K562 (cell line): ENCODE measurements around the gene SLC38A8. TPM values are rescaled to one million over a fixed set of nuclear protein-coding genes. Genes with fewer than 3 reads are reported as not detected.
A peak's percentile ranks its signal among the peaks of the same experiment; 100 is the strongest.

ENCODE experiments used
- ATAC-seq: fragments of 200-7000 bp; cut with Tn5 transposase; 3 replicates; pipeline ENCODE4 v1.9.1; 2020; ENCODE audit warnings: moderate library complexity
- BruUV-seq: library from RNA; stranded (reverse); fragments of 400-500 nt; replicated peaks from 2 replicates; lab custom pipeline; 2021; lab: Mats Ljungman, UMichigan
- CTCF ChIA-PET: fragments of 300-600 bp; formaldehyde crosslinking; extraction: SDS; loops from one replicate; lab custom pipeline; 2021; ENCODE audit warnings: low intra/inter-chr PET ratio; lab: Yijun Ruan, JAX
- POLR2A ChIA-PET: fragments of 300-600, 350-650 bp; sonication (Branson Sonifier 250); formaldehyde crosslinking; extraction: SDS; loops from one replicate; lab custom pipeline; 2021; ENCODE audit warnings: antibody characterized with exemption, inconsistent platforms; lab: Yijun Ruan, JAX
- DNase-seq, 4 experiments: peaks; one replicate each; pipeline versions ENCODE4 v3.0.0 to v3.0.0-alpha.2; 2011 to 2018; ENCODE audit warnings: low spot score in 3 of 4, mixed read lengths in 3 of 4; ENCODE audit errors: extremely low read depth in 1 of 4
- FAIRE-seq: peaks from 2 replicates; lab custom pipeline; 2011; peaks lifted over from hg19 to GRCh38; lab: Jason Lieb, UNC
- H2AFZ ChIP-seq: 2 replicates; pipeline ENCODE4 v1.6.0; 2011; ENCODE audit warnings: low read depth, low read length, control low read depth, inconsistent platforms
- H3K27ac ChIP-seq: fragments of 200-600 bp; 3 replicates; pipeline ENCODE4 v1.8.0; 2011; ENCODE audit warnings: low read depth, mild to moderate bottlenecking, control low read depth, inconsistent platforms, low read length, moderate library complexity, mixed read lengths; ENCODE audit errors: extremely low read depth
- H3K27me3 ChIP-seq, 2 experiments: fragments of 300-600 bp in 1 of 2; 2 replicates in 1 of 2; 3 replicates in 1 of 2; pipeline versions ENCODE4 v1.6.0 to v1.8.0; 2011; ENCODE audit warnings: inconsistent platforms in 2 of 2, low read length in 2 of 2, mild to moderate bottlenecking in 1 of 2, mixed read lengths in 1 of 2, moderate library complexity in 1 of 2; ENCODE audit not compliant: control insufficient read depth in 2 of 2, insufficient read depth in 2 of 2
- H3K36me3 ChIP-seq: fragments of 300-600 bp; 3 replicates; pipeline ENCODE4 v1.8.0; 2011; ENCODE audit warnings: mild to moderate bottlenecking, low read length, inconsistent platforms; ENCODE audit not compliant: control insufficient read depth, insufficient read depth
- H3K4me1 ChIP-seq, 2 experiments: fragments of 200-600 bp in 1 of 2; replicated peaks in 1 of 2; 2 replicates in 1 of 2; 3 replicates in 1 of 2; pipeline versions ENCODE4 v1.5.1 to v1.8.0; 2011; ENCODE audit warnings: inconsistent platforms in 2 of 2, low read length in 2 of 2, mild to moderate bottlenecking in 1 of 2, mixed read lengths in 1 of 2, moderate library complexity in 1 of 2; ENCODE audit not compliant: control insufficient read depth in 2 of 2, insufficient read depth in 2 of 2
- H3K4me2 ChIP-seq: 2 replicates; pipeline ENCODE4 v1.6.1; 2011; ENCODE audit warnings: low read length, control low read depth, inconsistent platforms, mixed read lengths; ENCODE audit not compliant: insufficient read depth
- H3K4me3 ChIP-seq: fragments of 200-600 bp; sonication (generic), shearing (Covaris generic); 2 replicates; pipeline ENCODE4 v1.5.1; 2016; ENCODE audit warnings: control low read depth, inconsistent platforms
- H3K79me2 ChIP-seq: fragments of 200-600 bp; 3 replicates; pipeline ENCODE4 v1.8.0; 2011; ENCODE audit warnings: low read length, inconsistent platforms; ENCODE audit not compliant: control insufficient read depth, insufficient read depth
- H3K9ac ChIP-seq, 2 experiments: 2 replicates each; pipeline versions ENCODE4 v1.6.0 to v1.6.1; 2011; ENCODE audit warnings: low read depth in 2 of 2, low read length in 2 of 2, control low read depth in 1 of 2, inconsistent platforms in 1 of 2, mild to moderate bottlenecking in 1 of 2, mixed read lengths in 1 of 2; ENCODE audit not compliant: insufficient read depth in 1 of 2
- H3K9me1 ChIP-seq: one replicate; pipeline ENCODE4 v1.6.0; 2011; ENCODE audit warnings: inconsistent platforms, mild to moderate bottlenecking, low read length, moderate library complexity; ENCODE audit not compliant: control insufficient read depth, insufficient read depth
- H3K9me3 ChIP-seq: replicated peaks from 2 replicates; pipeline ENCODE4 v1.5.1; 2011; ENCODE audit warnings: low read depth, low read length, inconsistent platforms; ENCODE audit not compliant: control insufficient read depth, insufficient read depth
- H4K20me1 ChIP-seq: replicated peaks from 2 replicates; pipeline ENCODE4 v1.6.1; 2011; ENCODE audit warnings: low read length, inconsistent platforms, mixed read lengths; ENCODE audit not compliant: control insufficient read depth, insufficient read depth
- FOSL1 ChIP-seq: fragments of 200-800 bp; sonication (Bioruptor generic); conservative IDR thresholded peaks from 2 replicates; pipeline ENCODE4 v1.6.1; 2016; ENCODE audit warnings: missing genetic modification characterization, missing compliant biosample characterization
- ZNF316 ChIP-seq: fragments of 450-650 bp; IDR thresholded peaks from 2 replicates; pipeline ENCODE4 v1.6.1; 2016
- WGBS: fragments of 100-300 bp; shearing (Covaris generic); methylation state at CpG from one replicate; pipeline ENCODE4 v1.1.6; 2016; ENCODE audit warnings: low coverage, mixed read lengths; ENCODE audit not compliant: insufficient coverage; ENCODE audit errors: missing lambda C conversion rate; 5-methylcytosine and 5-hydroxymethylcytosine counted together
- in situ Hi-C: fragments of 300-500 bp; cut with MboI; formaldehyde crosslinking; loops from 4 replicates; pipeline ENCODE4 v1.15.0; 2018; ENCODE audit warnings: inconsistent platforms, mixed read lengths
- intact Hi-C: fragments of 100-400 bp; cut with micrococcal nuclease; formaldehyde crosslinking; loops from 2 replicates; pipeline ENCODE4 v1.14.2; 2022
- polyA plus RNA-seq, 8 experiments: library from polyadenylated mRNA; depleted of rRNA in 4 of 8; stranded (reverse) in 5 of 8; unstranded in 3 of 8; fragments of >200 nt; fragmentation: Nextera tagmentation in 2 of 8; fragmentation: Illumina TruSeq in 1 of 8; extraction: Ambion mirVana in 2 of 8; extraction: Trizol in 1 of 8; gene quantifications; 2 replicates each; pipeline versions ENCODE4 v1.2.1 to v1.2.3, GENCODE V29; 2011 to 2014; ENCODE audit warnings: inconsistent platforms in 1 of 8, missing spikeins in 1 of 8
- total RNA-seq, 7 experiments: library from RNA; depleted of rRNA in 6 of 7; stranded (reverse); fragments of >200 nt in 6 of 7; fragmentation: Illumina TruSeq in 2 of 7; extraction: Trizol in 2 of 7; gene quantifications; 2 replicates each; pipeline versions ENCODE4 v1.2.1 to v1.2.3, GENCODE V29; 2011 to 2021; ENCODE audit warnings: low replicate concordance in 1 of 7
- TF ChIP-seq, protein P1 (sequence below), 2 experiments: fragments of 450-650 bp in 1 of 2; sonication (generic) in 1 of 2; formaldehyde crosslinking in 1 of 2; IDR thresholded peaks in 1 of 2; conservative IDR thresholded peaks in 1 of 2; 2 replicates each; pipeline versions ENCODE4 v1.6.1 to v1.8.1; 2016 to 2023; ENCODE audit warnings: mild to moderate bottlenecking in 2 of 2, moderate library complexity in 2 of 2, inconsistent platforms in 1 of 2, missing genetic modification reagents in 1 of 2

Gene SLC38A8
- total and polyA plus RNA-seq, 9 of the 15 experiments (the other 6 are each of a cell fraction or from before 2014, with no cell fraction given): 0.28 TPM; not detected in 8

DNA sequence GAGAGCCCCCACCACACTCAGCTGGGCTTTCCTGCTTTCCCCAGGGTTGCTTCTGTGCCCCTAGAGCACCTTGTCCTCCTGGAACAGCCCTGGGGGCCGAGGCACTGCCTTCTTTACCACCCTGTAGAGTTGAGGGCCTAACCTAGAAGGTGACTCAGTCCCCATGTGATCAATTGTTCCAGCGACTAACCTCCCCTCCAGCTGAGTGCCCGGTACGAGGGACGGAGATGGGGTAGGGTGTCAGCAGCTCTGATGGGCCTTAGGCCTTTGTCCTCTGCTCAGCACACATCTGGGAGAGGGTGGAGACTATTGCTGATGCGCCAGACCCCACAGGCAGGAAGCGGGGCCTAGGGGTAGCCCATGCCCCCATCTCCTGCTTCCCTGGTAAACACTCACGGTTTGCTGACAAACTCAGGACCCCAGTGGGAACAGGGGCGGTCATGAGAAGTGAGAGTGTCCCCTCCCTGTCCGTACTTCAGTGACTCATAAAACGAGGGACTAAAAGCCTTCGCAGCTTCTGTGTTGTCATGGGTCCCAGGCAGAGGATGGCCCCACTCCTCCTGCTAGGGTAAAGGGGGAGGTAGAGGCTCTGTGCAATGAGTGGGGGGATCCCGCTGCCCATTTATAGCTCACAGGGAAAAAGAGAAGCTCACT is 41.5 kb downstream of the SLC38A8 start:
- H4K20me1 ChIP-seq: peaks cover 22% of the 10 kb centered on the region
- FAIRE-seq (no peak), DNase-seq (no peak), ATAC-seq (no peak)
- no peaks in the 10 kb centered on the region for H3K79me2 ChIP-seq
- ChIA-PET CTCF (no interaction called here), POLR2A (interaction anchor here (1.0 to 4.0 kb wide), 3 partner anchors 8 to 13 kb away, joined by 6 to 11 read pairs (median 10); no protein-coding TSS in a partner anchor)
- no peak overlapping the region for H3K9ac ChIP-seq
- H3K4me3 ChIP-seq: no peak overlapping the region
- H3K27me3 ChIP-seq: peaks cover 71 to 92% of the 10 kb centered on the region in 2 experiments
- H2AFZ ChIP-seq: no peak overlapping the region
- no peaks in the 10 kb centered on the region for H3K4me1 ChIP-seq
- no peaks in the 10 kb centered on the region for H3K36me3 ChIP-seq
- TF ChIP-seq, protein P1, sequence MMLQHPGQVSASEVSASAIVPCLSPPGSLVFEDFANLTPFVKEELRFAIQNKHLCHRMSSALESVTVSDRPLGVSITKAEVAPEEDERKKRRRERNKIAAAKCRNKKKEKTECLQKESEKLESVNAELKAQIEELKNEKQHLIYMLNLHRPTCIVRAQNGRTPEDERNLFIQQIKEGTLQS (IDR thresholded peaks at IDR 0.05): peak; percentile 21; the same call in 1 of the 2 replicates
- TF ChIP-seq, protein P1 (CRISPR knock-in tag; conservative IDR thresholded peaks at IDR 0.05): no peak
- TF ChIP-seq FOSL1 (tag): peak; percentile 34
- no peak for TF ChIP-seq ZNF316
- intact Hi-C loops: no loop called here
- in situ Hi-C loops: no loop called here
- H3K9me3 ChIP-seq: no peaks in the 10 kb centered on the region
- no peak overlapping the region for H3K4me2 ChIP-seq
- 2% methylated on average over 13 of the region's 13 CpGs for WGBS
- no peaks in the 10 kb centered on the region for H3K9me1 ChIP-seq
- no TSS peak for BruUV-seq
- H3K27ac ChIP-seq: no peak overlapping the region
